Measurements from ENCODE around the gene RAB11FIP4. TPM values are rescaled to one million over a fixed set of nuclear protein-coding genes. Genes with fewer than 3 reads are reported as not detected.
"Not testable (repeated sequence)": the region's sequence is repeated elsewhere in the genome, so short reads cannot be mapped to it uniquely, and the experiment has no call there.

The RAB11FIP4 gene
- total RNA-seq, 1 donor from 2014 or later: 103 TPM

- Mint-ChIP-seq H3K36me3 (ENCODE audit: unreplicated experiment) (no peaks in the 10 kb centered on the region), H3K9me3 (ENCODE audit: unreplicated experiment) (peaks cover 4% of the 10 kb centered on the region), H3K27ac (ENCODE audit: unreplicated experiment) (no peak overlapping the region), H3K27me3 (ENCODE audit: unreplicated experiment) (no peaks in the 10 kb centered on the region), H3K4me3 (ENCODE audit: unreplicated experiment) (no peak overlapping the region), H3K4me1 (ENCODE audit: low read depth, unreplicated experiment) (no peaks in the 10 kb centered on the region)
- TF ChIP-seq CTCF (IDR thresholded peaks at IDR 0.05; ENCODE audit: partially characterized antibody, unreplicated experiment): no peak
- DNase-seq: no peak
These were observed 10.3 kb upstream of the RAB11FIP4 start for GRCh38 chr17:31381165-31381668.

GRCh38 chr17:31382668-31383275 lies 8.7 kb upstream of the RAB11FIP4 start:
- not testable (repeated sequence) for H3K36me3 Mint-ChIP-seq (ENCODE audit: unreplicated experiment); H3K27me3 Mint-ChIP-seq (ENCODE audit: unreplicated experiment); H3K9me3 Mint-ChIP-seq (ENCODE audit: unreplicated experiment); H3K27ac Mint-ChIP-seq (ENCODE audit: unreplicated experiment); DNase-seq; H3K4me1 Mint-ChIP-seq (ENCODE audit: low read depth, unreplicated experiment); H3K4me3 Mint-ChIP-seq (ENCODE audit: unreplicated experiment)

GRCh38 chr17:31383488-31383887 lies 8.0 kb upstream of the RAB11FIP4 start:
- not testable (repeated sequence) for H3K4me1 Mint-ChIP-seq (ENCODE audit: low read depth, unreplicated experiment); H3K4me3 Mint-ChIP-seq (ENCODE audit: unreplicated experiment); H3K27me3 Mint-ChIP-seq (ENCODE audit: unreplicated experiment); H3K27ac Mint-ChIP-seq (ENCODE audit: unreplicated experiment); DNase-seq; H3K9me3 Mint-ChIP-seq (ENCODE audit: unreplicated experiment); H3K36me3 Mint-ChIP-seq (ENCODE audit: unreplicated experiment)

GRCh38 chr17:31385428-31386285 lies 5.8 kb upstream of the RAB11FIP4 start:
- no peak overlapping the region for H3K27ac Mint-ChIP-seq (ENCODE audit: unreplicated experiment)
- DNase-seq: no peak
- H3K27me3 Mint-ChIP-seq (ENCODE audit: unreplicated experiment): peaks cover 4% of the 10 kb centered on the region
- H3K9me3 Mint-ChIP-seq (ENCODE audit: unreplicated experiment): peaks cover 3% of the 10 kb centered on the region
- H3K4me1 Mint-ChIP-seq (ENCODE audit: low read depth, unreplicated experiment): peaks cover 5% of the 10 kb centered on the region
- no peak overlapping the region for H3K4me3 Mint-ChIP-seq (ENCODE audit: unreplicated experiment)
- no peaks in the 10 kb centered on the region for H3K36me3 Mint-ChIP-seq (ENCODE audit: unreplicated experiment)
- no peak for TF ChIP-seq CTCF (IDR thresholded peaks at IDR 0.05; ENCODE audit: partially characterized antibody, unreplicated experiment)

GRCh38 chr17:31386542-31387075 lies 4.9 kb upstream of the RAB11FIP4 start:
- DNase-seq: no peak
- no peak for TF ChIP-seq CTCF (IDR thresholded peaks at IDR 0.05; ENCODE audit: partially characterized antibody, unreplicated experiment)
- H3K36me3 Mint-ChIP-seq (ENCODE audit: unreplicated experiment): no peaks in the 10 kb centered on the region
- H3K4me1 Mint-ChIP-seq (ENCODE audit: low read depth, unreplicated experiment): peaks cover 5% of the 10 kb centered on the region
- H3K27me3 Mint-ChIP-seq (ENCODE audit: unreplicated experiment): peaks cover 4% of the 10 kb centered on the region
- H3K4me3 Mint-ChIP-seq (ENCODE audit: unreplicated experiment): no peak overlapping the region
- no peak overlapping the region for H3K27ac Mint-ChIP-seq (ENCODE audit: unreplicated experiment)
- H3K9me3 Mint-ChIP-seq (ENCODE audit: unreplicated experiment): peaks cover 3% of the 10 kb centered on the region

All from glutamatergic neuron (in vitro differentiated cells).